ENCODE results near the gene PACRG. TPM values are rescaled to one million over a fixed set of nuclear protein-coding genes. Genes with fewer than 3 reads are reported as not detected.

PACRG gene
- total and polyA plus RNA-seq, 4 donors, result 0.47 to 3.8 (median 2.4) TPM

DNA sequence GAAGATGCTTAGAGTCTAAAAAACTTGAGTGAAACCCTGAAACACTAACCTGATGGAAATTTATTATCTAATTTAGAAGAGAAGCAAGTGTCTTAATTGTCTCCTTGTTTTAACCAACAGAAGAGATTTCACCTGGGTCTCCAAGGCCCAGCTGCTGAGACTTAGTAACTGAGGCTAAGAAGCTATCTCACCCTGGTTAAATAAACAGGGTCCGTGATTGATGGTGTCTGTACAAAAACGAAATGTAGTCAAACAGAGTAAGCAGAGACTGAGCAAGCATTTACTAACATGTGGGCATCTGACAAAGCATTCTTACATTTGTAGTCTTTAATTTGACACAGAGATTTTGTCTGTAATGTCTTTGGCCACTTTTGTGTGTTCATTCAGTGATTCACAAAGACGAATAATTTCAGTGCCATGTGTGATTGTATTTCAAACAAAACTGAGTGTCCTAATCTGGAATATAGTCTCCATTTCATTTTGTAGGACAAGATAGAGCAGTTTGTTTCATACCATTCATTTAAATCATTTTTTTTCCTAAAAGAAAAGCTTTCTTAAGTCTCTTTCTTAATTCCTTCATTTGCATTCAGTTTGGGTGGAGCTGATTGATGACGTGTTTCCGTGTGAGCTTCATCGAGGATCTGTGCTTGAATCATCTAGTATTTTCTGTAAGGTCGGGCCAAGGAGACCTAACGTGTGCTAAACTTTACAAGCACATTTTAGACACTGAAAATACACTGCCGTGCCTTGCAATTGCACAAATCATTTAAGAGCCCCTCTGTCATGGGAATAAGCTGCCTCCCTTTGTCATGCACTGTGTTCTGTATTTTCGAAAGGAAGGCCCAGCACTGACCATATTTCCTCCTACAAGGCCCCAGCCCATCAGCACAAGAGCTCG lies 516.2 kb downstream of the PACRG start:
- no peaks in the 10 kb centered on the region for H3K9me3 ChIP-seq (ENCODE audit: control insufficient read depth in 4 of 4, low read length in 3 of 4)
- H3K4me3 ChIP-seq (ENCODE audit: low read depth in 1 of 3, low read length in 3 of 3), result no peak overlapping the region
- no peaks in the 10 kb centered on the region for H3K27me3 ChIP-seq (ENCODE audit: control insufficient read depth in 4 of 4, insufficient read depth in 4 of 4, low read length in 3 of 4)
- WGBS, result 90% methylated on average over 11 of the region's 11 CpGs
- H3K36me3 ChIP-seq (ENCODE audit: control insufficient read depth in 4 of 4, insufficient read depth in 3 of 4, low read depth in 1 of 4, low read length in 3 of 4), result no peaks in the 10 kb centered on the region
- no peak for TF ChIP-seq NR2F2 (IDR thresholded peaks at IDR 0.05)
- TF ChIP-seq, protein P1, sequence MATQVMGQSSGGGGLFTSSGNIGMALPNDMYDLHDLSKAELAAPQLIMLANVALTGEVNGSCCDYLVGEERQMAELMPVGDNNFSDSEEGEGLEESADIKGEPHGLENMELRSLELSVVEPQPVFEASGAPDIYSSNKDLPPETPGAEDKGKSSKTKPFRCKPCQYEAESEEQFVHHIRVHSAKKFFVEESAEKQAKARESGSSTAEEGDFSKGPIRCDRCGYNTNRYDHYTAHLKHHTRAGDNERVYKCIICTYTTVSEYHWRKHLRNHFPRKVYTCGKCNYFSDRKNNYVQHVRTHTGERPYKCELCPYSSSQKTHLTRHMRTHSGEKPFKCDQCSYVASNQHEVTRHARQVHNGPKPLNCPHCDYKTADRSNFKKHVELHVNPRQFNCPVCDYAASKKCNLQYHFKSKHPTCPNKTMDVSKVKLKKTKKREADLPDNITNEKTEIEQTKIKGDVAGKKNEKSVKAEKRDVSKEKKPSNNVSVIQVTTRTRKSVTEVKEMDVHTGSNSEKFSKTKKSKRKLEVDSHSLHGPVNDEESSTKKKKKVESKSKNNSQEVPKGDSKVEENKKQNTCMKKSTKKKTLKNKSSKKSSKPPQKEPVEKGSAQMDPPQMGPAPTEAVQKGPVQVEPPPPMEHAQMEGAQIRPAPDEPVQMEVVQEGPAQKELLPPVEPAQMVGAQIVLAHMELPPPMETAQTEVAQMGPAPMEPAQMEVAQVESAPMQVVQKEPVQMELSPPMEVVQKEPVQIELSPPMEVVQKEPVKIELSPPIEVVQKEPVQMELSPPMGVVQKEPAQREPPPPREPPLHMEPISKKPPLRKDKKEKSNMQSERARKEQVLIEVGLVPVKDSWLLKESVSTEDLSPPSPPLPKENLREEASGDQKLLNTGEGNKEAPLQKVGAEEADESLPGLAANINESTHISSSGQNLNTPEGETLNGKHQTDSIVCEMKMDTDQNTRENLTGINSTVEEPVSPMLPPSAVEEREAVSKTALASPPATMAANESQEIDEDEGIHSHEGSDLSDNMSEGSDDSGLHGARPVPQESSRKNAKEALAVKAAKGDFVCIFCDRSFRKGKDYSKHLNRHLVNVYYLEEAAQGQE (IDR thresholded peaks at IDR 0.05), result no peak
- TF ChIP-seq RAD21 (IDR thresholded peaks at IDR 0.05), result no peak
- TF ChIP-seq FOXA2 (IDR thresholded peaks at IDR 0.05), result no peak
- TF ChIP-seq, protein P2, sequence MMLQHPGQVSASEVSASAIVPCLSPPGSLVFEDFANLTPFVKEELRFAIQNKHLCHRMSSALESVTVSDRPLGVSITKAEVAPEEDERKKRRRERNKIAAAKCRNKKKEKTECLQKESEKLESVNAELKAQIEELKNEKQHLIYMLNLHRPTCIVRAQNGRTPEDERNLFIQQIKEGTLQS (IDR thresholded peaks at IDR 0.05), result no peak
- no peak for TF ChIP-seq JUND (IDR thresholded peaks at IDR 0.05)
- no peak for TF ChIP-seq RXRA (IDR thresholded peaks at IDR 0.05)
- TF ChIP-seq ZBTB33 (IDR thresholded peaks at IDR 0.05), result no peak
- TF ChIP-seq GABPA (IDR thresholded peaks at IDR 0.05 in 1 of 2, conservative IDR thresholded peaks at IDR 0.05 in 1 of 2), result no peak
- TF ChIP-seq YY1 (IDR thresholded peaks at IDR 0.05), result no peak
- TF ChIP-seq CTCF (IDR thresholded peaks at IDR 0.05; ENCODE audit: low read depth, low read length, missing input control), result no peak
- TF ChIP-seq SP1 (IDR thresholded peaks at IDR 0.05), result no peak
- TF ChIP-seq HNF4G (IDR thresholded peaks at IDR 0.05), result no peak
- H3K4me1 ChIP-seq (ENCODE audit: control insufficient read depth in 4 of 4, insufficient read depth in 4 of 4, low read length in 3 of 4), result peaks cover 0 to 4% (median 0%) of the 10 kb centered on the region in 4 donors
- DNase-seq (ENCODE audit: low spot score), result no peak
- H3K27ac ChIP-seq (ENCODE audit: low read depth in 1 of 2, low read length in 2 of 2), result no peak overlapping the region
- no peak overlapping the region for H3K9ac ChIP-seq (ENCODE audit: low read depth in 1 of 2, low read length in 2 of 2)

DNA sequence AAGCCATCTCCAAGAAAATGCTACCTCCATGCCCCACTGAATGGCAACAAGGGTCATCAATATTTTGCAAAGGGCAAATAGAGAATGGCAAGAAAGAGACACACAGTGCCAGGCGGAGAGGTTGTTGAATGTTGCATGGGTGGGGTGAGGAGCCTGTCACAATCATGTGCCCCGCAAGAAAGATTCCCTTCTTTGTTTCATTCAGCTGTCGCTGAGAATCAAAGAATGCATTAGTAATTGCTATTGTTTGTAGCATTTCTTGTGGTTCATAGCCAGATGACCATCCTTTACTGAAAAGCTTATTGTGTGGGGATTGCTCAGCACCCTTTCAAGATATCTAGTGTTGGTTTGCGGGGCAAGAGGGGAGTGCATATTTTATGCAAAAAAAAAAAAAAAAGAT lies 520.3 kb downstream of the PACRG start:
- no peaks in the 10 kb centered on the region for H3K27me3 ChIP-seq (ENCODE audit: control insufficient read depth in 4 of 4, insufficient read depth in 4 of 4, low read length in 3 of 4)
- H3K27ac ChIP-seq (ENCODE audit: low read depth in 1 of 2, low read length in 2 of 2), result no peak overlapping the region
- 95% methylated on average over 4 of the region's 4 CpGs for WGBS
- no peak overlapping the region for H3K4me3 ChIP-seq (ENCODE audit: low read depth in 1 of 3, low read length in 3 of 3)
- no peak overlapping the region for H3K9ac ChIP-seq (ENCODE audit: low read depth in 1 of 2, low read length in 2 of 2)
- no peaks in the 10 kb centered on the region for H3K9me3 ChIP-seq (ENCODE audit: control insufficient read depth in 4 of 4, low read length in 3 of 4)
- no peak for TF ChIP-seq TAF1 (conservative IDR thresholded peaks at IDR 0.05)
- H3K36me3 ChIP-seq (ENCODE audit: control insufficient read depth in 4 of 4, insufficient read depth in 3 of 4, low read depth in 1 of 4, low read length in 3 of 4), result no peaks in the 10 kb centered on the region
- peaks cover 0 to 4% (median 0%) of the 10 kb centered on the region in 4 donors for H3K4me1 ChIP-seq (ENCODE audit: control insufficient read depth in 4 of 4, insufficient read depth in 4 of 4, low read length in 3 of 4)
- DNase-seq (ENCODE audit: low spot score), result no peak
